ENCODE data around the gene NFAT5. TPM values are rescaled to one million over a fixed set of nuclear protein-coding genes. Genes with fewer than 3 reads are reported as not detected.
A peak's percentile ranks its signal among the peaks of the same experiment; 100 is the strongest.

Gene NFAT5
- total RNA-seq, 1 experiment from 2014 or later, result 21.0 TPM

GRCh38 chr16:69553332-69553731, 12.4 kb upstream of the NFAT5 start:
- Histone ChIP-seq H4K91ac (ENCODE audit: insufficient read length, low read depth, low read length) (no peak overlapping the region), H3K23me2 (ENCODE audit: insufficient read length, low read depth, low read length, poor library complexity, severe bottlenecking) (no peaks in the 10 kb centered on the region), H4K5ac (ENCODE audit: insufficient read length, low read depth, low read length) (no peak overlapping the region), H2AK5ac (ENCODE audit: insufficient read length, low read length) (no peak overlapping the region), H3K23ac (ENCODE audit: insufficient read length, low read depth, low read length) (no peak overlapping the region), H3K79me2 (ENCODE audit: insufficient read depth, low read length) (no peaks in the 10 kb centered on the region), H2BK5ac (ENCODE audit: insufficient read length, low read length) (no peak overlapping the region), H2BK20ac (ENCODE audit: low read depth, low read length, poor library complexity, severe bottlenecking) (no peak overlapping the region), H3K56ac (ENCODE audit: insufficient read length, low read depth, low read length) (no peak overlapping the region), H4K8ac (replicated peaks; ENCODE audit: insufficient read length, low read depth, low read length) (no peak overlapping the region), H2BK12ac (ENCODE audit: insufficient read length, low read depth, low read length) (no peak overlapping the region), H2AFZ (ENCODE audit: low read length) (no peak overlapping the region), H4K20me1 (ENCODE audit: control insufficient read depth, insufficient read depth, insufficient read length) (no peaks in the 10 kb centered on the region), H3K27me3 (ENCODE audit: insufficient read depth, low read length) (no peaks in the 10 kb centered on the region), H3K18ac (ENCODE audit: insufficient read length, low read depth, low read length) (no peak overlapping the region), H3K9me3 (ENCODE audit: control insufficient read depth, low read depth, low read length) (no peaks in the 10 kb centered on the region), H3K4ac (ENCODE audit: low read depth, low read length) (no peak overlapping the region), H2BK120ac (ENCODE audit: low read depth, low read length, poor library complexity, severe bottlenecking) (no peak overlapping the region), H2BK15ac (ENCODE audit: low read depth, low read length) (no peak overlapping the region), H3K4me2 (ENCODE audit: insufficient read depth, insufficient read length, low read length) (no peak overlapping the region), H3K9ac (ENCODE audit: extremely low read depth, insufficient read length, low read length) (no peak overlapping the region), H3K27ac (ENCODE audit: insufficient read length, low read depth, low read length) (no peak overlapping the region), H3K4me1 (ENCODE audit: insufficient read depth, low read length) (no peaks in the 10 kb centered on the region), H3K79me1 (ENCODE audit: insufficient read depth, low read depth, low read length, poor library complexity, severe bottlenecking) (no peaks in the 10 kb centered on the region), H3K14ac (ENCODE audit: insufficient read depth, low read length) (no peak overlapping the region), H3T11ph (ENCODE audit: low read length) (no peak overlapping the region)
- TF ChIP-seq, protein P1, sequence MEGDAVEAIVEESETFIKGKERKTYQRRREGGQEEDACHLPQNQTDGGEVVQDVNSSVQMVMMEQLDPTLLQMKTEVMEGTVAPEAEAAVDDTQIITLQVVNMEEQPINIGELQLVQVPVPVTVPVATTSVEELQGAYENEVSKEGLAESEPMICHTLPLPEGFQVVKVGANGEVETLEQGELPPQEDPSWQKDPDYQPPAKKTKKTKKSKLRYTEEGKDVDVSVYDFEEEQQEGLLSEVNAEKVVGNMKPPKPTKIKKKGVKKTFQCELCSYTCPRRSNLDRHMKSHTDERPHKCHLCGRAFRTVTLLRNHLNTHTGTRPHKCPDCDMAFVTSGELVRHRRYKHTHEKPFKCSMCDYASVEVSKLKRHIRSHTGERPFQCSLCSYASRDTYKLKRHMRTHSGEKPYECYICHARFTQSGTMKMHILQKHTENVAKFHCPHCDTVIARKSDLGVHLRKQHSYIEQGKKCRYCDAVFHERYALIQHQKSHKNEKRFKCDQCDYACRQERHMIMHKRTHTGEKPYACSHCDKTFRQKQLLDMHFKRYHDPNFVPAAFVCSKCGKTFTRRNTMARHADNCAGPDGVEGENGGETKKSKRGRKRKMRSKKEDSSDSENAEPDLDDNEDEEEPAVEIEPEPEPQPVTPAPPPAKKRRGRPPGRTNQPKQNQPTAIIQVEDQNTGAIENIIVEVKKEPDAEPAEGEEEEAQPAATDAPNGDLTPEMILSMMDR (conservative IDR thresholded peaks at IDR 0.05), result no peak
- Mint-ChIP-seq H3K4me1 (peaks cover 4 to 5% of the 10 kb centered on the region in 2 experiments; a peak in 3 of 4 replicates), H3K27ac (0 out of 7 replicates have a peak overlapping the region, but pooled peaks of 1 of the 3 experiments have one; percentile 14), H3K36me3 (ENCODE audit: insufficient read depth in 1 of 3, low read depth in 3 of 3) (peaks cover 1 to 4% (median 3%) of the 10 kb centered on the region in 3 experiments; a peak in 4 of 7 replicates), H3K27me3 (ENCODE audit: low read depth) (no peaks in the 10 kb centered on the region), H3K4me3 (no peak overlapping the region), H3K9me3 (peaks cover 0 to 4% of the 10 kb centered on the region in 2 experiments; a peak in 3 of 5 replicates)
- no peak for DNase-seq
- no CpG with 5 or more reads among the region's 4 CpGs for whole genome bisulfite sequencing (ENCODE audit: extremely low coverage, insufficient read length, low lambda C conversion rate)

Data from H9 (cell line).